ENCODE measurements around the gene NRG3. TPM values are rescaled to one million over a fixed set of nuclear protein-coding genes. Genes with fewer than 3 reads are reported as not detected.

NRG3 gene
- total RNA-seq, 2 donors from 2014 or later, result 0.97 TPM; not detected in 1

DNA sequence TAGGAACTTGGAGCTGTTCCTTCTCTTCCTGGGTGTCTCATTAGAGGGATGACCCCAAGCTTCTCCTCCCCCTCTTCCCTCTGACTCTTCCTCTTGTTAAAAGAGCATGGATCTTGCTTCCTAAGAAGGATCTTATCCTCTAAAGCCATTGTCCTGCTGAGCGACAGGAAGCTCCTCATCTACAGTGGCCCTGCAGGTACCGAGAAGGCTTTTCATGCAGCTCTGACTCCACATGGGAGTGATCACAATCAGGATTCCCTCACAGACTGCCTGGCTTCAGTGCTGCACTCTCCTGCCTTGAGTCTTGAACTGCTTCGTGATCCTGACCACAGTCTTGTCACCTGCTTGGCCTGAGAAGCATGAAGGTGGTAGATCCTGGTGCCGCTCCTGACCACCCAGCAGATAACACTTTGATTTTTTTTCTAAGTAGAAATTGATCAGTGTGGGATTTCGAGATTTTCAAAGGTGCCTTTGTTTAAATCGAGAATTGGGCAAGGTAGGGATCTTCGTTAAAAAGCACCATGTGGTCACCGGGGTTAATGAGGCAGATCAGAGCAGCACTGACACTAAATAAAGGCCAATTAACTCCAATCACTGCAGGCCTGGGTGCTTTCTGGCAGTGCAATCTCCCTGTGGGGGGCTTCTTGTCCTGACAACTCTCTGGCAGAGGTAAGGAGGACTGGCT, 376.4 kb downstream of the NRG3 start:
- no peaks in the 10 kb centered on the region for H3K9me3 ChIP-seq
- TF ChIP-seq POLR2A (IDR thresholded peaks at IDR 0.05), result no peak
- TF ChIP-seq, protein P1, sequence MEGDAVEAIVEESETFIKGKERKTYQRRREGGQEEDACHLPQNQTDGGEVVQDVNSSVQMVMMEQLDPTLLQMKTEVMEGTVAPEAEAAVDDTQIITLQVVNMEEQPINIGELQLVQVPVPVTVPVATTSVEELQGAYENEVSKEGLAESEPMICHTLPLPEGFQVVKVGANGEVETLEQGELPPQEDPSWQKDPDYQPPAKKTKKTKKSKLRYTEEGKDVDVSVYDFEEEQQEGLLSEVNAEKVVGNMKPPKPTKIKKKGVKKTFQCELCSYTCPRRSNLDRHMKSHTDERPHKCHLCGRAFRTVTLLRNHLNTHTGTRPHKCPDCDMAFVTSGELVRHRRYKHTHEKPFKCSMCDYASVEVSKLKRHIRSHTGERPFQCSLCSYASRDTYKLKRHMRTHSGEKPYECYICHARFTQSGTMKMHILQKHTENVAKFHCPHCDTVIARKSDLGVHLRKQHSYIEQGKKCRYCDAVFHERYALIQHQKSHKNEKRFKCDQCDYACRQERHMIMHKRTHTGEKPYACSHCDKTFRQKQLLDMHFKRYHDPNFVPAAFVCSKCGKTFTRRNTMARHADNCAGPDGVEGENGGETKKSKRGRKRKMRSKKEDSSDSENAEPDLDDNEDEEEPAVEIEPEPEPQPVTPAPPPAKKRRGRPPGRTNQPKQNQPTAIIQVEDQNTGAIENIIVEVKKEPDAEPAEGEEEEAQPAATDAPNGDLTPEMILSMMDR (IDR thresholded peaks at IDR 0.05), result no peak
- TF ChIP-seq POLR2AphosphoS5 (IDR thresholded peaks at IDR 0.05), result no peak
- H3K4me1 ChIP-seq (replicated peaks), result no peaks in the 10 kb centered on the region
- no peaks in the 10 kb centered on the region for H3K36me3 ChIP-seq
- H3K27me3 ChIP-seq (replicated peaks; ENCODE audit: insufficient read depth), result no peaks in the 10 kb centered on the region
- no peak for DNase-seq (ENCODE audit: low spot score)
- intact Hi-C loops (cut with DNase I), result no loop called here
- H3K4me3 ChIP-seq, result no peak overlapping the region
- no peak overlapping the region for H3K27ac ChIP-seq
- WGBS, result 76% methylated on average over 8 of the region's 8 CpGs

DNA sequence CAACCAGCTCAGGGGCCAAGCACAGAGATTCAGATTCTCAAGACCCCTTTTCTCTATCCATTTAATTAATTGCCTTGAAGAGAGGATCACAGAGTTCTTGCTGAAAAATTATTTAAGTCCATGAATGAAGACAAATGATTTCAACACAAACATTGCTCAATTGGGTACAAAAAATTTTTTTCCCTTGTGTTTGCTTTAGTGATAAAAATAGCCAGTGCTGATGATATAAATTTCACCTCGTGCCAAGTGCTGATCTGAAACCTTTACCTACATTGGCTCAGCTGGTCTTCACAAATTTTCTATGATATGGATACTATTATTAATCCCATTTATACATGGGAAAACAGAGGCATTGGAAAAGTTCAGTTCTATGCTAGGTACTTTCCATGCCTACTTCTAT, 377.1 kb downstream of the NRG3 start:
- Histone ChIP-seq H3K9me3 (no peaks in the 10 kb centered on the region), H3K27me3 (replicated peaks; ENCODE audit: insufficient read depth) (no peaks in the 10 kb centered on the region), H3K4me3 (no peak overlapping the region), H3K36me3 (no peaks in the 10 kb centered on the region), H3K27ac (no peak overlapping the region), H3K4me1 (replicated peaks) (no peaks in the 10 kb centered on the region)
- DNase-seq (ENCODE audit: low spot score), result no peak
- intact Hi-C loops (cut with DNase I), result no loop called here
- 46% methylated on average over 1 of the region's 1 CpG for WGBS
- TF ChIP-seq POLR2AphosphoS5 (IDR thresholded peaks at IDR 0.05) (no peak), POLR2A (IDR thresholded peaks at IDR 0.05) (no peak)
- TF ChIP-seq, protein P1 (IDR thresholded peaks at IDR 0.05), result no peak

DNA sequence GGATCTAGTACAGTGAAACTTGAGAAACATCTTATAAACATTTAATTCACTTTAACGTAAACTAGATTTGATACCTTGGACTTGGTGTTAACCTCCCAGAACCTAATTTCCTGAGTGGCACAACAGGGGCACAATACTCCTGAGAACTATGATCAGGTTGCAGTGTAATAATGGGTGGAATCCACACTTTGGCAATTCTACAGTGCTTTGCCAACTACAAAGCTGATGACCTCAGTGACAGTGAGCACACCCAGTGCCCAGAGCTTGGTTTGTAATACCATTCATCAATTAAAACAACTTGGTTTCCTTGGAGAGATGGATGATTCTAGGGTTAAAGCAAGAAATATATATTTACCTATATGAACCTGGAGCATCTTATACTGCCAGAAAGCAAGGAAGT, 379.2 kb downstream of the NRG3 start:
- Histone ChIP-seq H3K27me3 (replicated peaks; ENCODE audit: insufficient read depth) (no peaks in the 10 kb centered on the region), H3K27ac (no peak overlapping the region), H3K4me3 (no peak overlapping the region), H3K9me3 (no peaks in the 10 kb centered on the region), H3K4me1 (replicated peaks) (no peaks in the 10 kb centered on the region), H3K36me3 (no peaks in the 10 kb centered on the region)
- TF ChIP-seq, protein P1 (IDR thresholded peaks at IDR 0.05), result no peak
- TF ChIP-seq POLR2AphosphoS5 (IDR thresholded peaks at IDR 0.05) (no peak), POLR2A (IDR thresholded peaks at IDR 0.05) (no peak)
- 68% methylated on average over 1 of the region's 1 CpG for WGBS
- intact Hi-C loops (cut with DNase I), result no loop called here
- no peak for DNase-seq (ENCODE audit: low spot score)

DNA sequence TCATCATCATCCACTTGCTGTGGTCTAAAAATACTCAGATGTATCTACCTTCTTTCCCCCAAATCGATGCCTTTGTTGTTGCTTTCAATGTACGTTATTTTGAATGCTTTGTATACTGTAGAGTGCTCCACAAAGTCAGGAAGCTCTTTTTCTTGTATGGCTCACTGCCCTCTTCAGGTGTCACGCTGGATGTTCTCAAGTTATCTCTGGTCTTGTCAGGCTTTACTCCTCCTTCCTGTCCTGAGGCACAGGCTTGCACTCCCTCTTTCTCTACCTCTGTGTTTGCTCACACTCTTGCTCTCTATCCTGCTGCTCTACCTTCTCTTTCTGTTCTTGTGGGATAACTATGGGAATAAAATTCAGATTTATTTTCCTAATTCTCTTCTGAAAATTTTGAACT, 381.3 kb downstream of the NRG3 start:
- Histone ChIP-seq H3K4me1 (replicated peaks) (no peaks in the 10 kb centered on the region), H3K27me3 (replicated peaks; ENCODE audit: insufficient read depth) (no peaks in the 10 kb centered on the region), H3K36me3 (no peaks in the 10 kb centered on the region), H3K9me3 (no peaks in the 10 kb centered on the region), H3K27ac (no peak overlapping the region), H3K4me3 (no peak overlapping the region)
- DNase-seq (ENCODE audit: low spot score), result no peak
- WGBS, result 77% methylated on average over 3 of the region's 3 CpGs
- TF ChIP-seq, protein P1 (IDR thresholded peaks at IDR 0.05), result no peak
- no peak for TF ChIP-seq POLR2AphosphoS5 (IDR thresholded peaks at IDR 0.05)
- TF ChIP-seq POLR2A (IDR thresholded peaks at IDR 0.05), result no peak
- intact Hi-C loops (cut with DNase I), result no loop called here

DNA sequence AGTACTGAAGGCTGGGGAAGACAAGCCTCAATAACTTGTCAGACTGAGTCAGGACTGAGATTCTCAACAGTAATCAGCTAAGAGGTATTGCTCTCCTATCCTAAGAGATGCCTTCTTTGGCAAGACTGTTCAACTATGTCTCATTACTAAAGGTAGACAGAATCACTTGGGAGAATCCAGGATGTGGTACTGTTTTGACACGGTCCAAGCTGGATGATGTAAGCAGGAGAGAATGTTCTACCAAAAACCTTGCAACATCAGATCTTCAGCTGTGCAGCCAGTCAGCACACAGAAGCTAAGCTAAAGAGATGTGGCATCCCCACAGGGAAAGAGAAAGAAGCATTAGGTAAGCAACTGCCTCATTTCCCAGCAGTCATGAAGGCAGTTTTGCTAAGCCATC, 391.4 kb downstream of the NRG3 start:
- no peak overlapping the region for H3K27ac ChIP-seq
- intact Hi-C loops (cut with DNase I), result no loop called here
- TF ChIP-seq POLR2AphosphoS5 (IDR thresholded peaks at IDR 0.05), result no peak
- TF ChIP-seq, protein P1 (IDR thresholded peaks at IDR 0.05), result no peak
- no peak for TF ChIP-seq POLR2A (IDR thresholded peaks at IDR 0.05)
- WGBS, result 50% methylated on average over 1 of the region's 1 CpG
- H3K9me3 ChIP-seq, result no peaks in the 10 kb centered on the region
- no peak for DNase-seq (ENCODE audit: low spot score)
- no peaks in the 10 kb centered on the region for H3K36me3 ChIP-seq
- no peaks in the 10 kb centered on the region for H3K27me3 ChIP-seq (replicated peaks; ENCODE audit: insufficient read depth)
- H3K4me1 ChIP-seq (replicated peaks), result no peaks in the 10 kb centered on the region
- H3K4me3 ChIP-seq, result no peak overlapping the region

Measured in prostate gland (tissue), 2 donors.